ENCODE data around the gene SLITRK1.

SLITRK1 gene

GRCh38 chr13:83865161-83866137, 16.8 kb downstream of the SLITRK1 start:
- DNase-seq: no peak

GRCh38 chr13:83853771-83854170, 28.5 kb downstream of the SLITRK1 start:
- DNase-seq: no peak

- no peak for DNase-seq
Observed at GRCh38 chr13:83845106-83845505, 37.2 kb downstream of the SLITRK1 start.

GRCh38 chr13:83839146-83839545, 43.1 kb downstream of the SLITRK1 start:
- DNase-seq: no peak

- DNase-seq: no peak
Observed at GRCh38 chr13:83831796-83832195, 50.5 kb downstream of the SLITRK1 start.

- DNase-seq: no peak
Observed at GRCh38 chr13:83829810-83830209, 52.5 kb downstream of the SLITRK1 start.

- no peak for DNase-seq
Observed at GRCh38 chr13:83827338-83827737, 54.9 kb downstream of the SLITRK1 start.

Measured in inflammatory macrophage (primary cell).